Colon (tissue), 2 donors: Measurements from ENCODE around the gene DYNC1I1.

Experiments used
- FAIRE-seq: peaks from 2 replicates; lab custom pipeline; 2012; peaks lifted over from hg19 to GRCh38; lab: Jason Lieb, UNC
- donor health status: control.
- donor health status: control.

The DYNC1I1 gene

DNA sequence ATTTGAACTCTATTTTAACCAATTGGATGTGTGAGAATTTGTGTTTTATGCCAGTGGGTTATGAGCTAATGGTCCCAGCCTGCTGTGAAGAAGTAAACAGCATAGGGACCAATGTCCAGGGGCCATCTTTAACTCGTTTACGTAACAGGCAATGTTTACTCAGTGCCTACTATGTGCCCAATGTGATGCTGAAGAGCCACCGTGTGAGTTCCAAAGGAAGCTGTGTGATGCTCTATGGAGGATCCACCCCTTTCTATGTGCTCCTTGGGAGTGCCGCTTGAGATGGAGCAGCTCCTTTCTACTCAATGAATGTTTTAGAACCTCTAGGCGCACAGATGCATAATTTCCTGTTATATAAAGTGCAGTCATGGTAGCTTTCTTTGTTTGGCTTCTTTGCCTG is 21.3 kb downstream of the DYNC1I1 start:
- FAIRE-seq, result no peak

GRCh38 chr7:95794917-95795515 is 22.7 kb downstream of the DYNC1I1 start:
- FAIRE-seq, result no peak

DNA sequence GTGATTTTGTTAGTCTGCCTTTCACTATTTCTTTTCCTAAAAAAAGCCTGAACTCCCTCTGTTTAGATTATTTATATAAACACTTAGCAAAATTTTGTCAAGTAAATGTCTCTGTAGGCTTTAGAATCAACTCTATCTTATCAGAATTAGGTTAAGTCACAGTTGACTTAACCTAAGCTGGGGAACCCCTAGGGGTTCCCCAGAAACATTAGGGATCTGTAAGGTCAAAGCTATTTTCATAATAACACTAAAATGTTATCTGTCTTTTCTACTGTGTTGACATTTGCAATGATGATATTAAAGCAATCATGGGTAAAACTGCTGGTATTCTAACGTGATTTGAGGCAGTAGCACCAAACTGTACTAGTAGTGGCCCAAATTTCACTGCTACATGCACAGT is 24.3 kb downstream of the DYNC1I1 start:
- FAIRE-seq, result no peak

DNA sequence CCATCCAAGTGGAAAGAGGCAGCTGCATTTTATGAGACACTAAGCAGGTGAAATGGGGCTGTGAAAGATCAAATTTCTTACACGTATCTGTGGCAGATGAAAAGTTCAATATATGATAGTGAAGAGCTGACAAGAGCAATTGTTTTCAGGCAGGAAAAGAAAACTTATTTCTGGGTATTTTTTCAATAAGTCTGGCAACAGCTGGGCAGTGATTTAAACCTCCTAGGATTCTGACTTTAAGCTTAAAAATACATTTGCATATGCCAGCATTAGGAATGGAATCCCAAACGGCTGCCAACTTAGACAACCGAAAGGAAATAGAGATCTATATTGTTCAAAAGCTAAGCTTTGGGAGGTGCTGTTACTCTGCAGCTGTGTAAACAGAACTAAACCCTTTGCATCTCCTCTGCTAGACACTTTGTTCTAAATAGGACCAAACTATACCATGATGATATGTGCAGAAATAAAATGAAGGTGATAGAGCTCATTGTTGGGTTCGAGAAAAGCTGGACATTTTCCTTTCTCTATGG is 26.1 kb downstream of the DYNC1I1 start:
- FAIRE-seq, result no peak

DNA sequence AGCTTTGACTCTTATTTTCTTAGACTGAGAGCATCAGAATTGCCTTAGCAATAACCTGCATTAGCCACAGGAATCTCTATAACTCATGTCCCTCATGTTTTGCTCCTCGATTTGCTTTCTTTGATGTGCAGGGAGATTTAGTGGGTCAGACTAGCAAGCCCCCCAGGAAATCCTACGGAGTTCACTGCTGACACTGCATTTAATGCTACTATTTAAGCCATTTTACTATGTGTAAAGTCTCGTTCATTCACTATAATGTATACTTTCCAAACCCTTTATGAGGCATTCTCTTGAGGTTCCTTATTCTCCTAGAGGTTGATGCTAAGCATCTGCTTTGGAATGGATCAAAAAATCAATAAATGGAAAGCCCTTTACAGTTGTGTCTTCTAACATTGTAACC is 28.4 kb downstream of the DYNC1I1 start:
- no peak for FAIRE-seq

- no peak for FAIRE-seq
These were observed 29.9 kb downstream of the DYNC1I1 start for GRCh38 chr7:95802270-95802669.

GRCh38 chr7:95804052-95804451 is 31.7 kb downstream of the DYNC1I1 start:
- FAIRE-seq, result no peak

DNA sequence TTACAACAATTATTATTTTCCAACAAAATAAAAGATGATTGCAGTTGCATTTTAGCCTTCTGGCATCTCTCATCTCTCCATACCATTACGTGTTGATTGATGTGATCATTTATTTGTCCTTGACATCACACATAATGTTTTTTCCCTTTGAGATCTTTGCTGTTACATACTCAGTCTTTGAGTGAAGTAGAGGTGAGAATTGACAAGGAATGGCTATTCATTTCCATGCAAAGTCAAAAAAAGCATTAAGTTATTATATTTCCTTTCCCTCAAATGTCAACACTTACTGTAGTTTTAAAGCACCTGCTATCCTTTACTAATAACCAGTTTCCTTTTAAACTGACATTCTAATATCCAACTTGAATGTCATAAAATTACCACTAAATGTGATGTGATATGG is 33.6 kb downstream of the DYNC1I1 start:
- FAIRE-seq, result no peak

DNA sequence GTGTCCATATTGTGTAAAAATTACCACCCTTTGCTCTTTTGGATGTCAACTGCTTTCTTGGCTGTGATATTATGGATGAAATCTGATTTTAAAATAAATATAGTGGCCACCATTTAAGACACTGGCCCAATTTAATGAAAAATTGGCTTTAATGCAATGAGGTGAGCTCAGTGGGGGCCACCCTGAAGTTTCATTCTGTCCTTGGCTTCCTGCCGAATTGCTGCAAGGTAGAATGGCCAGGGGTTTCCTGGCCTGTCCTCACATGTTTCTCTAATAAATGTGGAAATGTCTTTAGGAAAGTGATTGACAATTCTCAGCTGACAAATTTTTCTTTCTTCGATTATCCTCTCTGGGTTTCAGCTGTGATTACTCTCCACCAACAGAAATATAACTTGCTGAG is 36.0 kb downstream of the DYNC1I1 start:
- no peak for FAIRE-seq

- no peak for FAIRE-seq
These were observed 39.6 kb downstream of the DYNC1I1 start for GRCh38 chr7:95811846-95812445.

- FAIRE-seq, result no peak
These were observed 42.4 kb downstream of the DYNC1I1 start for GRCh38 chr7:95814721-95815120.

DNA sequence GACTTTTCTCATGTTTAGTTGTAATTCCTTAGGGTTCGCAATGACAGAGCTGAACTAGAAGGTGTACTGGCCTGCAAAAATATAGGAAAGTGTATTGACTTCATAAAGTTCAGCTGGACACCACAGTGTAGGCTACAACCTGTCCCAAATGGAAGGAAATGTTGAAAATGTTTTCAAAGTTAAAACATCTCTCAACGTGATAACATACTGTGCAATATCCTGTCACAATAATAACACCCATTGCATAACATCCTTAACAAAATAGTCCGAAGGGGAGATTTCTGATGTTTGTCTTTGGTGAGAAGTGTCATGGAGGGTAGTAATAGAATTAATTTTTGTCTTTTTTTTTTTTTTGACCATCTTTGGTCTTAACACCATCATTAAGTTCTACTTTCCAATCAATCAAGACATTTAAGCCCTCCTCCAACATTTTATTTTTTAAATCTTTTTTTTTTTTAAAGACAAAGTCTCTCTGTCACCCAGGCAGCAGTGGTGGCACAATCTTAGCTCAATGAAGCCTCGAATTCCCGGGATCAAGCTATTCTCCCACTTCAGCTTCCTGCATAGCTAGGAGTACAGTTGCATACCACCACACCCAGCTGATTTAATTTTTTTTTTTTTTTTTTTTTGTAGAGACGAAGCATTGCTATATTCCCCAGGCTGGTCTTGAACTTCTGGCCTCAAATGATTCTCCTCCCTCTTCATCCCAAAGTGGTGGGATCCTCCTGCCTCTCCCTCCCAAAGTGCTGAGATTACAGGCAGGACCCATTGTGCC is 45.7 kb downstream of the DYNC1I1 start:
- FAIRE-seq, result no peak

- no peak for FAIRE-seq
These were observed 48.4 kb downstream of the DYNC1I1 start for GRCh38 chr7:95820778-95821177.

DNA sequence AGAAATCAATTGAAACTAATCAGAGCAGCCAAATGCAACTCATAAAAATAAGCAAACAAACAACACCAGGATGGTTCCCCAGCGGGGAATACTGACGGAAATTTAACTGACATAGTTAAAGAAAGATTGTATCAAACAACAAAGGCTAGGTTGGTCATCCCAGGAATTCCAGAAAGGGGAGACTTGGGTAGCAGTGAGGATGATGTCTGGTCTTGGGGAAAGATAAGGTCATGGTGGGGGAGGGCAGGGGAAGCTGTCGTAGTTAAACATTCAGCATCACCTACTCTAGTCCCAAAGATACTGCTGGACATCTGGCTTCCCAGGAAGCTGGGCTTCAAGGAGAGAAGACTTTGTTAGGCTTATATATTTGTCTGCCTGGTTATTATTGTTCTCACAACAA is 50.4 kb downstream of the DYNC1I1 start:
- FAIRE-seq, result no peak

GRCh38 chr7:95824616-95825015 is 52.3 kb downstream of the DYNC1I1 start:
- FAIRE-seq, result no peak

GRCh38 chr7:95828824-95829790 is 56.8 kb downstream of the DYNC1I1 start:
- no peak for FAIRE-seq

DNA sequence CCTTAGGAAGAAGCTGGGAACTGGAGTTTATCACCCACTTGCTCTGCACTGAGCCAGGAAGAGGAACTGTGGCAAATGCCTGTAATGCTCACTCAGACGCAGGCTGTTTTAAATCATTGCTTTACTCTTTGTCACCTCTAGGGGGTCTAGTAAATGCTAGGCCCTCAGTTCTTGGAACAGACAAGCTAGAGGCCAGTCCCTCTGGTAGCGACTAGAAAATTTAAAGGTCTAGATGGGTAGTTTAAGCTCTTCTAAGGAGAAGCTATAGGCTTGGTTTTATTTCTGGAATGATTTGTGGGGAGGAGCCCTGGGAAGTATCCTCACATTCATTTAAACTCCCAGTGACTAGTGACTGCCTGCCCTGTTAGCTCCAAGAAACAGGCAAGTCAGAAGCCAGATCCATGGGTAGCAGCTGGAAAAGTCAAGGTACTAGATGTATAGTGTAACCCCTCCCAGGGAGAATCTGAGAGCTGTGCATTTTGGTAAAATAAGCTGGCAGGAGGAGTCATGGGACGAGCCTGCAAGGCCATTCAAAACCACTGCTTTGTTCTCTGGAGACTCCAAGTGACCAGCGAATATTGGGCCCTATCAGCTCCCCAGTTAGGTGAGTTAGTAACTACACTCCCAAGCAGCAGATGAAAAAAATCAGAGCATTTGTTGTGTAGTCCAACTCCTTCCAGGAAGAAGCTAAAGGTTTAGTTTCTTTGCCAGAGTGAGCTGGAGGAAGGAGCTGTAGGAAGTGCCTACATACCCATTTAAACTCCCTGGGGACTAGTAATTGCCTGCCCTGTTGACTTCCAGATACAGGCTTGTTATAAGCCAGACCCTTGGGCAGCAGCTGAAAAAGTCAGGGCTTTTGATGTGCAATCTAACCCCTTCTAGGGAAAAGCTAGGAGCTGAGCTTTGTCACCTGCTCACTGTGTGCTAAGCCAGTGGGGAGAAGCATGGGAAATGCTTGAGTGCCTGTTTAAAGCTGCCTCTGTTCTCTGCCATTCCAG is 68.9 kb downstream of the DYNC1I1 start:
- FAIRE-seq, result no peak

GRCh38 chr7:95843286-95843685 is 70.9 kb downstream of the DYNC1I1 start:
- FAIRE-seq, result no peak

DNA sequence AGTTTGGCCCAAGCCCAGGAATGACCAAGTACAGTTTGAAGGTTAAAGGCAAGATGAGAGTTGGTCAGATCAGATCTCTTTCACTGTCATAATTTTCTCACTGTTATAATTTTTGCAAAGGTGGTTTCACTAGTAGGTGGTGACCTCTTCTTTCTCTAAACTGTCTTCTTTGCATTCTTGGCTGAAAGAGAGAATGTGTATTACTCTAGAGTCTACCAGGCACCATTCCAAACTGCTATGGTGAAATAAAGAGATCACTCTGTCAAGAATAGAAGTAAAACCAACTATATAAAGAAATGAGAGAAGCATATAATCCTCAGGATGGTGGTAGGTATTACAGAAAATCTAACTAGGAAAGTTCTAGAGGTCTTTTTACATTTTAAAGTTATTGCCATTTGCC is 72.7 kb downstream of the DYNC1I1 start:
- no peak for FAIRE-seq

DNA sequence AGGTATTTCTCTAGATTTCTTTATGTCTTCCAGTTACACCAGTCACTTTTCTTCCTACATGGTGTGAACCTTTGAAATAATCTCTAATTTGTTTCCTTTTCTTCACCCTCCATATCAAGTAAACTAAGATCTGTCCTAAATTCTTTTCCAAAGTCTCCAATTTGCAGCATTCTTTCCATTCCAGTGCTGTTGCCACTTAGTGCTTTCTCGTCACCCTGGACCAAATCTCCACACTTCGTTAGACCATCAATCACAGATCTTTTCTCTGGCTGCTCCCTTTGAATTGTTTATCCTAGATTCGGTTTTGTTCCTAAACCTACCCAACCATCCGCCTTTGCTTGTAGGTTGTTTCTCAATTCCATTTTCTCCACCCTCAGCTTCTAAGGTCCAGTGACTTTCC is 74.7 kb downstream of the DYNC1I1 start:
- FAIRE-seq, result no peak

DNA sequence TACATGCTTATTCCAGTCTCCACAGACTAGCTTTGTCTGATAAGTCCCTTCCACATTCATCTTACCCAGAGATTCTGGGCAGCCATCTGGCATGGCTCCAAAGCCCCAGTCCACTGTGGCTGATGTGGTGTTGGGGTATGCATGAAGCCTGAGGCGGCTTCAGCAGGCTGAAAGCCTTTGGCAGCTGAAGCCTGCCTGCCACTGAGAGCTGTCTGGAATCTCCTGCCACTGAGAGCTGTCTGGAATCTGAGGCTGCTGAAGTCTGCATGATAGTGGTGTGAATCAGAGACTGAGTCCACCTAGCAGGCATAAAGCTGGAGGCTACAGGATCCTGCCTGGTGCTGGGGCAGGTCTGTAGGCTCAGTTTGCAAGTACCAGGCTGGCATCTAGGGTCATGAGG is 87.1 kb downstream of the DYNC1I1 start:
- FAIRE-seq, result no peak
